CD4-positive, alpha-beta T cell (primary cell): Measurements from ENCODE around the gene OSBPL1A. TPM values are rescaled to one million over a fixed set of nuclear protein-coding genes. Genes with fewer than 3 reads are reported as not detected.

Experiments used
- ATAC-seq: fragments of 200-7000 bp; cut with Tn5 transposase; one replicate; pipeline ENCODE4 v1.10.0; 2022; ENCODE audit warnings: mild to moderate bottlenecking; ENCODE audit not compliant: poor library complexity
- CTCF ChIA-PET: fragments of 350-600 bp; sonication (Branson Sonifier 250); formaldehyde crosslinking; loops from one replicate; lab custom pipeline; 2021; ENCODE audit warnings: antibody characterized with exemption, inconsistent platforms; lab: Charles Lee
- POLR2A ChIA-PET: fragments of 350-600 bp; sonication (Branson Sonifier 250); formaldehyde crosslinking; loops from one replicate; lab custom pipeline; 2021; ENCODE audit warnings: antibody characterized with exemption, inconsistent platforms; lab: Charles Lee
- DNase-seq, 14 experiments: peaks; one replicate each; pipeline ENCODE4 v3.0.0-alpha.2; 2013 to 2020; ENCODE audit warnings: mixed read lengths in 2 of 14
- H3K27ac ChIP-seq, 2 donors: one replicate each; pipeline versions ENCODE4 v1.5.1 to v1.7.0; 2013; ENCODE audit warnings: low read length in 2 of 2, low read depth in 1 of 2, mild to moderate bottlenecking in 1 of 2
- H3K27me3 ChIP-seq, 2 experiments: 1 replicate in 1 of 2; 2 replicates in 1 of 2; pipeline versions ENCODE4 v1.6.1 to v1.7.0; 2013; ENCODE audit warnings: low read length in 2 of 2, control low read depth in 1 of 2, mild to moderate bottlenecking in 1 of 2, moderate library complexity in 1 of 2; ENCODE audit not compliant: insufficient read depth in 2 of 2, control insufficient read depth in 1 of 2
- H3K36me3 ChIP-seq: one replicate; pipeline ENCODE4 v1.6.1; 2013; ENCODE audit warnings: low read length, control low read depth; ENCODE audit not compliant: insufficient read depth
- H3K4me1 ChIP-seq: one replicate; pipeline ENCODE4 v1.6.1; 2013; ENCODE audit warnings: low read length, control low read depth; ENCODE audit not compliant: insufficient read depth
- H3K4me3 ChIP-seq: one replicate; pipeline ENCODE4 v1.5.1; 2013; ENCODE audit warnings: mild to moderate bottlenecking, low read length, moderate library complexity
- H3K9me3 ChIP-seq, 2 experiments: 1 replicate in 1 of 2; 2 replicates in 1 of 2; pipeline versions ENCODE4 v1.6.1 to v1.7.0; 2013; ENCODE audit warnings: low read length in 2 of 2, mild to moderate bottlenecking in 2 of 2, control low read depth in 1 of 2, moderate library complexity in 1 of 2; ENCODE audit not compliant: control insufficient read depth in 1 of 2, insufficient read depth in 1 of 2
- H3K27ac Mint-ChIP-seq: one replicate; pipeline ENCODE4 v1.8.0; 2020; ENCODE audit warnings: mixed read lengths
- H3K27me3 Mint-ChIP-seq: one replicate; pipeline ENCODE4 v1.8.0; 2021; ENCODE audit warnings: mixed read lengths
- H3K36me3 Mint-ChIP-seq: one replicate; pipeline ENCODE4 v1.8.0; 2021; ENCODE audit warnings: low read depth, mixed read lengths
- H3K4me1 Mint-ChIP-seq: one replicate; pipeline ENCODE4 v1.8.0; 2021; ENCODE audit warnings: low read depth, mixed read lengths
- H3K4me3 Mint-ChIP-seq: one replicate; pipeline ENCODE4 v1.8.0; 2020; ENCODE audit warnings: mild to moderate bottlenecking, mixed read lengths
- H3K9me3 Mint-ChIP-seq: one replicate; pipeline ENCODE4 v1.8.0; 2020; ENCODE audit warnings: mixed read lengths
- CTCF ChIP-seq: fragments of 200-600 bp; IDR thresholded peaks from one replicate; pipeline ENCODE4 v1.8.0; 2022; ENCODE audit warnings: antibody characterized with exemption, mild to moderate bottlenecking
- intact Hi-C, 2 experiments: fragments of 100-400 bp; cut with DNase I in 1 of 2; cut with micrococcal nuclease in 1 of 2; formaldehyde crosslinking; loops; one replicate each; pipeline versions ENCODE4 v1.15.1 to v1.9.0; 2023 to 2025; cut with DNase I, micrococcal nuclease
- total RNA-seq, 174 experiments: library from RNA in 2 of 174; stranded (reverse) in 2 of 174; gene quantifications; one replicate each; pipeline ENCODE4 v1.2.3 and lab custom pipeline; 2021 to 2026

OSBPL1A gene
- total RNA-seq, 2 experiments from 2014 or later, result 2.7 TPM

GRCh38 chr18:24249716-24250115 is 147.9 kb downstream of the OSBPL1A start:
- Mint-ChIP-seq H3K4me3 (no peak overlapping the region), H3K9me3 (no peaks in the 10 kb centered on the region), H3K27ac (no peak overlapping the region), H3K36me3 (no peaks in the 10 kb centered on the region), H3K4me1 (no peaks in the 10 kb centered on the region), H3K27me3 (no peaks in the 10 kb centered on the region)
- intact Hi-C loops, result no loop called here
- DNase-seq (no peak), ATAC-seq (no peak)
- H3K27ac ChIP-seq, result no peak overlapping the region
- H3K36me3 ChIP-seq, result no peaks in the 10 kb centered on the region
- no peaks in the 10 kb centered on the region for H3K9me3 ChIP-seq
- H3K4me1 ChIP-seq, result no peaks in the 10 kb centered on the region
- TF ChIP-seq CTCF, result no peak
- H3K4me3 ChIP-seq, result no peak overlapping the region
- ChIA-PET POLR2A (no interaction called here), CTCF (no interaction called here)
- H3K27me3 ChIP-seq, result peaks cover 0 to 3% of the 10 kb centered on the region in 2 experiments

GRCh38 chr18:24248359-24248758 is 149.3 kb downstream of the OSBPL1A start:
- Histone ChIP-seq H3K27ac (no peak overlapping the region), H3K4me1 (no peaks in the 10 kb centered on the region), H3K36me3 (no peaks in the 10 kb centered on the region), H3K27me3 (peaks cover 0 to 3% of the 10 kb centered on the region in 2 experiments), H3K9me3 (no peaks in the 10 kb centered on the region), H3K4me3 (no peak overlapping the region)
- no peaks in the 10 kb centered on the region for H3K9me3 Mint-ChIP-seq
- ATAC-seq (no peak), DNase-seq (no peak)
- H3K27me3 Mint-ChIP-seq, result no peaks in the 10 kb centered on the region
- H3K27ac Mint-ChIP-seq, result no peak overlapping the region
- TF ChIP-seq CTCF, result no peak
- no peaks in the 10 kb centered on the region for H3K36me3 Mint-ChIP-seq
- no peak overlapping the region for H3K4me3 Mint-ChIP-seq
- no peaks in the 10 kb centered on the region for H3K4me1 Mint-ChIP-seq
- intact Hi-C loops, result no loop called here
- CTCF ChIA-PET, result no interaction called here
- POLR2A ChIA-PET, result no interaction called here

- Mint-ChIP-seq H3K27ac (no peak overlapping the region), H3K4me1 (no peaks in the 10 kb centered on the region), H3K27me3 (no peaks in the 10 kb centered on the region), H3K9me3 (no peaks in the 10 kb centered on the region), H3K4me3 (no peak overlapping the region), H3K36me3 (no peaks in the 10 kb centered on the region)
- ChIA-PET POLR2A (no interaction called here), CTCF (no interaction called here)
- H3K4me1 ChIP-seq, result no peaks in the 10 kb centered on the region
- H3K36me3 ChIP-seq, result no peaks in the 10 kb centered on the region
- DNase-seq (no peak), ATAC-seq (no peak)
- TF ChIP-seq CTCF, result no peak
- H3K9me3 ChIP-seq, result no peaks in the 10 kb centered on the region
- H3K4me3 ChIP-seq, result no peak overlapping the region
- H3K27ac ChIP-seq, result no peak overlapping the region
- H3K27me3 ChIP-seq, result peaks cover 0 to under 1% of the 10 kb centered on the region in 2 experiments
- intact Hi-C loops, result no loop called here
Observed at GRCh38 chr18:24246143-24246542, 151.5 kb downstream of the OSBPL1A start.
